Stimulated activated naive CD8-positive, alpha-beta T cell treated with anti-CD3 and anti-CD28 coated beads, Interleukin-15, Interleukin-2, amounts not matched to agents 100 ng/mL and 50 ng/mL, for 24 hours (primary cell): ENCODE measurements around the gene CD84.

Source experiments
- H3K27ac Mint-ChIP-seq: one replicate; pipeline ENCODE4 v1.8.0; 2021; ENCODE audit warnings: mild to moderate bottlenecking, mixed read lengths
- H3K27me3 Mint-ChIP-seq: one replicate; pipeline ENCODE4 v1.8.0; 2021; ENCODE audit warnings: mixed read lengths
- H3K36me3 Mint-ChIP-seq: one replicate; pipeline ENCODE4 v1.8.0; 2021; ENCODE audit warnings: low read depth, mixed read lengths
- H3K4me1 Mint-ChIP-seq: one replicate; pipeline ENCODE4 v1.8.0; 2021; ENCODE audit warnings: low read depth, mixed read lengths
- H3K4me3 Mint-ChIP-seq: one replicate; pipeline ENCODE4 v1.8.0; 2021; ENCODE audit warnings: mild to moderate bottlenecking, mixed read lengths
- H3K9me3 Mint-ChIP-seq: one replicate; pipeline ENCODE4 v1.8.0; 2021; ENCODE audit warnings: mixed read lengths

The CD84 gene

DNA sequence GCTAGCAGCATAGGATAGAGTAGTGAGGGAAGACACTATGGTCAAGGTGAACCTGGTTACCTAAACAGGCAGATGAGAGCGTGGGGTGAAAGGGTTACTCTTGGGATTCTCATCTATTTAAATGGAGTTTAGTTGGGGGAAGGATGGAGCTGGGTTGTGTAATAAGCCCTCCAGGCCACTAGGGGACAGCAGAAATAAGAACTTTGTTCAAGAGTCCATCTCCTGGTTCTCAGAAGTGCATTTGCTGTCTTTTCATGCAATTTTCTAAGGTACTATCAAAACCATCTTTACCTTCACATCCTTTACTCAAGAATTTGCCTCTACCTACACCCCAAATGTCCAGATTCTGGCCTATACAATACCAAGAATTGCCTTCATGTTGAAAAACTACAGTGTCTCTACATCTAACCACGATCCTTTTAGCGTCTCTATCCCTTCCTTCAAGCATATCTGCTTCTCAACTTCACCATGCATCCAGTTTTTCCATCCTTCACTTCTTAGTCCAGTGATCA, 39.5 kb upstream of the CD84 start:
- Mint-ChIP-seq H3K27ac (peak overlapping the region; percentile 66), H3K4me1 (peaks cover 59% of the 10 kb centered on the region), H3K27me3 (no peaks in the 10 kb centered on the region), H3K36me3 (peaks cover 89% of the 10 kb centered on the region), H3K4me3 (peak overlapping the region; percentile 5), H3K9me3 (no peaks in the 10 kb centered on the region)

GRCh38 chr1:160618327-160618726, 39.0 kb upstream of the CD84 start:
- Mint-ChIP-seq H3K27ac (peak overlapping the region; percentile 13), H3K4me3 (no peak overlapping the region), H3K36me3 (peaks cover 89% of the 10 kb centered on the region), H3K4me1 (peaks cover 56% of the 10 kb centered on the region), H3K9me3 (no peaks in the 10 kb centered on the region), H3K27me3 (no peaks in the 10 kb centered on the region)

- H3K4me3 Mint-ChIP-seq = no peak overlapping the region
- H3K27me3 Mint-ChIP-seq = no peaks in the 10 kb centered on the region
- peak overlapping the region; percentile 7 for H3K27ac Mint-ChIP-seq
- no peaks in the 10 kb centered on the region for H3K9me3 Mint-ChIP-seq
- H3K4me1 Mint-ChIP-seq = peaks cover 47% of the 10 kb centered on the region
- peaks cover 85% of the 10 kb centered on the region for H3K36me3 Mint-ChIP-seq
Measured at GRCh38 chr1:160615660-160616059, 36.4 kb upstream of the CD84 start.

- H3K4me3 Mint-ChIP-seq = no peak overlapping the region
- H3K27me3 Mint-ChIP-seq = no peaks in the 10 kb centered on the region
- H3K27ac Mint-ChIP-seq = no peak overlapping the region
- H3K9me3 Mint-ChIP-seq = no peaks in the 10 kb centered on the region
- peaks cover 86% of the 10 kb centered on the region for H3K36me3 Mint-ChIP-seq
- H3K4me1 Mint-ChIP-seq = peaks cover 45% of the 10 kb centered on the region
Measured at GRCh38 chr1:160614410-160614809, 35.1 kb upstream of the CD84 start.

DNA sequence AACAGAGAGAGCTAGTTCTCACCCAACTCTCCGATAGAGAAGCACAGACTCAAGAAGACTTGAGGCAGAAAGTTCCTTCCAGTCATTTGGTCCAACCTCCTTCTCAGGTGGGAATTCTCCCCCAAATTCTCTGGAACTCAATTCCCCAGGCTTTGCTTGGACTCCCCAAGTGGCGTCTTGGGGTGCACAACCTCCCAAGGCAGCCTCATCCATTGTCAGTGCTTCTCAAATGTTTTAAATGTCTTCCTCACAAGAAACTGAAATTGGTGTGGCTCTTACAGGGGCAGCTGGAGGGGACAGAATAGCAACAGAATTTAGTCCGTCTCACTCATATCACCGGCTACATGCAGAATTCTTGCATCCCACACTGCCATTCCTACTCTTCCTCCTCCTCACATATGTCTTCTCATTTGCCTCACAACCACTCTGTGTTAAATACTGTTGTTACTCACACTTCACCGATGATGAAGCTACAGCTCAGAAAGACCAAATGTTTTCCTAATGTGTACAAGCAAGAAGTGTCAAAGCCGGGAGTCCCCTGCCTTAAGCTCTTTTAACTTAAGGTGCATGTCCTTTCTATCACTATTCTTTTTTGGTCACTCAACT, 33.4 kb upstream of the CD84 start:
- peaks cover 85% of the 10 kb centered on the region for H3K36me3 Mint-ChIP-seq
- H3K27ac Mint-ChIP-seq = peak overlapping the region; percentile 69
- H3K4me3 Mint-ChIP-seq = no peak overlapping the region
- no peaks in the 10 kb centered on the region for H3K27me3 Mint-ChIP-seq
- no peaks in the 10 kb centered on the region for H3K9me3 Mint-ChIP-seq
- H3K4me1 Mint-ChIP-seq = peaks cover 48% of the 10 kb centered on the region

DNA sequence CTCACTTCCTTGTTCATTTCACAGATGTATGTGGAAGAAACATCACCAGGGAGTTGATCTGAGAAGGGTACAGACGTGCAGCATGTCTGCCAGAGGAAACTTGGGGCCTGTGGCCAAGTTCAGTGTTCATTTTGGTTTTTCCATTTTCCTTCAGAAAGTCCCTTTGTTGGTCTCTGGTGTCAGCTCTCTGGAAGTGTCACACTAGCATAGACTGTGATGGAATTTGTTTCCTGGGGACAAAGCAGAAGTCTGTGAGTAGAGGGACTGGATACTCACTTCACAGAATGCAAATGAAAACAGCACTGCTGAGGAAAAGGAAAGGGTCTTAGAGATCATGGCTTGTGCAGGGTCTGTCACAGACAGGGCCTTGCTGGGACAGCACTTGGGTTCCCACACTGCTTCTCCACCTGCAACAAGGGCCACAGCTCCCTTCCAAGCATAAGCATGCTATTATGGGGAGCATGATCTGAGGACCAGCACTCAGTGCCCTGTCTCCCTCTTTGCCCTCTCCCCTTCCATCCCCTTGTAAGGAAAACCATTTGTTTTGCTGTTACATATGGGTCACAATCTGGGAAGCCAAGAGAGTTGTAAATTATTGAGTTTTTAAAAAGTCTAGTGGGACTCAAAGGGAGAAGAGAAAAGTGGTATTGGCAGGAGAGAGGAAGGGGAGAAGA, 31.4 kb upstream of the CD84 start:
- Mint-ChIP-seq H3K27ac (peak overlapping the region; percentile 69), H3K4me3 (peak overlapping the region; percentile 24), H3K4me1 (peaks cover 64% of the 10 kb centered on the region), H3K27me3 (no peaks in the 10 kb centered on the region), H3K9me3 (no peaks in the 10 kb centered on the region), H3K36me3 (peaks cover 80% of the 10 kb centered on the region)

DNA sequence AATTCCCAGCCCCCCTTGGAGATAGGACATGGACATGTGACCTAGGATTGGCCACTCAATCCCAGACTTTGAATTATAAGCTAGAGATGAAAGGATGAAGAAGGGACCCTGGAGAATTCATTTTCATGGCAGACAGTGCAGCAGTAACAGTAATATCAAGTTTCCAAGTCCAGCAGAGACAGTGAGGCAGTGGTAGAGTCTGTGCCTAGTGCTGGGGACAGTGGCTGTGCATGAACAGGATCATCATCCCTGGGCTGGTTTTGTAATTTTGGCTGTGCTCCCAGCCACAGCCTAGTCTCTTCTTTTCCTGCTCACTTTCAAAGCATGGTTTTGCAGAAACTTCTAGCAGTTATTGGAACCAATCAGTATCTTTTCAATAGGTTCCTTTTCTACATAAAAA, 29.6 kb upstream of the CD84 start:
- H3K36me3 Mint-ChIP-seq = peaks cover 80% of the 10 kb centered on the region
- H3K9me3 Mint-ChIP-seq = peaks cover 9% of the 10 kb centered on the region
- peak overlapping the region; percentile 98 for H3K27ac Mint-ChIP-seq
- no peaks in the 10 kb centered on the region for H3K27me3 Mint-ChIP-seq
- H3K4me3 Mint-ChIP-seq = no peak overlapping the region
- H3K4me1 Mint-ChIP-seq = peaks cover 71% of the 10 kb centered on the region

GRCh38 chr1:160608514-160608913, 29.2 kb upstream of the CD84 start:
- H3K27ac Mint-ChIP-seq = peak overlapping the region; percentile 98

GRCh38 chr1:160608057-160608456, 28.8 kb upstream of the CD84 start:
- Mint-ChIP-seq H3K27me3 (no peaks in the 10 kb centered on the region), H3K4me1 (peaks cover 68% of the 10 kb centered on the region), H3K27ac (peak overlapping the region; percentile 98), H3K4me3 (no peak overlapping the region), H3K36me3 (peaks cover 74% of the 10 kb centered on the region), H3K9me3 (peaks cover 11% of the 10 kb centered on the region)

More at GRCh38 chr1:160608514-160608913, 29.2 kb upstream of the CD84 start:
- Mint-ChIP-seq H3K36me3 (peaks cover 79% of the 10 kb centered on the region), H3K4me3 (peak overlapping the region; percentile 23), H3K9me3 (peaks cover 9% of the 10 kb centered on the region), H3K27me3 (no peaks in the 10 kb centered on the region), H3K4me1 (peaks cover 68% of the 10 kb centered on the region)

DNA sequence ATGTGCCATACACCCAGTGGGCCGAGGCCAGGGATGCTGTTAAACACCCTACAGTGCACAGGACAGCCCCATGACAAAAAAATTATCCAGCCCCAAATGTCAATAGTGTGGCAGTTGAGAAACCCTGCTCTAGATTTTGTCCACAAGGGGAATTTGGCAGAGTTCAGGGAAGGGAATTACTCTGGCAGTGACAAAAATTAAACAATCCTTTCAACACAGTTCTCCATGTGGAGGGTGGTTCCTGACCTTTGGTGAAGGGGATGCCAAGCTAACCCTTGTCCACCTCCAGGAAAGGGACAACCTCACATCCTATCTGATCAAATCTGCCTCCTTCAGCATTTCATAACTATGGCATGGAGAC, 28.4 kb upstream of the CD84 start:
- Mint-ChIP-seq H3K9me3 (peaks cover 15% of the 10 kb centered on the region), H3K27ac (peak overlapping the region; percentile 98), H3K36me3 (peaks cover 70% of the 10 kb centered on the region), H3K27me3 (no peaks in the 10 kb centered on the region), H3K4me1 (peaks cover 65% of the 10 kb centered on the region), H3K4me3 (no peak overlapping the region)

GRCh38 chr1:160607011-160607671, 27.8 kb upstream of the CD84 start:
- Mint-ChIP-seq H3K27ac (peak overlapping the region; percentile 98), H3K4me3 (peak overlapping the region; percentile 63), H3K9me3 (peaks cover 16% of the 10 kb centered on the region), H3K27me3 (no peaks in the 10 kb centered on the region), H3K4me1 (peaks cover 63% of the 10 kb centered on the region), H3K36me3 (peaks cover 67% of the 10 kb centered on the region)

- peak overlapping the region; percentile 98 for H3K27ac Mint-ChIP-seq
- H3K4me1 Mint-ChIP-seq = peaks cover 60% of the 10 kb centered on the region
- peak overlapping the region; percentile 63 for H3K4me3 Mint-ChIP-seq
- peaks cover 22% of the 10 kb centered on the region for H3K9me3 Mint-ChIP-seq
- H3K36me3 Mint-ChIP-seq = peaks cover 71% of the 10 kb centered on the region
- no peaks in the 10 kb centered on the region for H3K27me3 Mint-ChIP-seq
Measured at GRCh38 chr1:160606611-160607010, 27.3 kb upstream of the CD84 start.

DNA sequence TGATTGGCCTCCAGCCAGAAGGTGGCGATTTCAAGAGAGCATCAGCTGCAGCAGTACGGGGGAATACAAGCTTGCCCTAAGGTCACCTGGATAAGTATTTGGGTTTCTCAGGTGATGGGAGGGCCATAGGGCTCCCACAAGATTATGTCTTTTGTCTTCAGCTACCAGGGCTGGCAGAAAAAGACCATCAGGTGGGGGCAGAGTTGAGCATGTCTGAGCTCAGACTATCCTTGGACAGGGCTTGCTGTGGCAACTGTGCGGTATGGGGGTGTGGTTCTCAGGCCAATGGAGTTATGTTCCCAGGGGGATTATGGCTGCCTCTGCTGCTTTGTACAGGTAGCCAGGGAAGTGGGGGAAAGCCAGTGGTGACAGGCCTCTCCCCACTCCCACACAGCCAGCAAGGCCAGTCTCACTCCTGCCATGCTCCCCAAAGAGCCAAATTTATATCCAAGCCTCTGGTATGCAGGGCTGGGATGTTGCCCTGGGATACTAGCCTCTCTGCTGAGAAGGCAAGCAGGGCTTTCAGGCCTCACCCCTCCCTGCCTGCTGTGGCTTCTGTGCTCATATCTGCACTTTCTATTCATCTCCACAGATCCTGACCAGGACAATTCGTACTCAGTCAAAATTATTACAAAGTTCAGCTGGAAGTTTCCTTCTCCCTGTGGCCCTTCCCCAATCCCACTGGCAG, 26.6 kb upstream of the CD84 start:
- peak overlapping the region; percentile 63 for H3K4me3 Mint-ChIP-seq
- peaks cover 53% of the 10 kb centered on the region for H3K4me1 Mint-ChIP-seq
- peaks cover 71% of the 10 kb centered on the region for H3K36me3 Mint-ChIP-seq
- peaks cover 28% of the 10 kb centered on the region for H3K9me3 Mint-ChIP-seq
- no peaks in the 10 kb centered on the region for H3K27me3 Mint-ChIP-seq
- peak overlapping the region; percentile 98 for H3K27ac Mint-ChIP-seq

- Mint-ChIP-seq H3K4me1 (peaks cover 46% of the 10 kb centered on the region), H3K9me3 (peaks cover 32% of the 10 kb centered on the region), H3K27ac (peak overlapping the region; percentile 98), H3K27me3 (no peaks in the 10 kb centered on the region), H3K4me3 (peak overlapping the region; percentile 21), H3K36me3 (peaks cover 68% of the 10 kb centered on the region)
Measured at GRCh38 chr1:160605205-160605604, 25.9 kb upstream of the CD84 start.

DNA sequence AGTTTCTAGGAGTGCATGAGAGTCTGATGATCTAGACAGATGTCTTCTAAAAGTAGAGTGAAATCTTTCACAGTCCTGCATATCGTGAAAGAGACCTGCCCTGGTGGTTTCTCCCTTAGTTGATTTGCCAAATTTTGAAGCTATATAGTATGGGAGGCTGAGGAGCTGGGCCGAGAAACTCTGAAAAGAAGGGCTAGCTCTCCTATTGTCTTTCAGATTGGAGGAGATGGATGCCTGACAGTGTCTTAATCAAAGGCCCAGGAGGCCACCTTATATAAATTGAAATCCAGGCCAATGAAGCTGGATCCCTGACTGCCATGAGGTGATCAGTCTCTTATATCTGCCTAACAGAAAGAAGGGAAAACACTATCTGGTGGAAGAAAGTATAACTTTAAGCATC, 18.4 kb upstream of the CD84 start:
- Mint-ChIP-seq H3K9me3 (peaks cover 38% of the 10 kb centered on the region), H3K27me3 (no peaks in the 10 kb centered on the region), H3K4me1 (peaks cover 5% of the 10 kb centered on the region), H3K36me3 (peaks cover 27% of the 10 kb centered on the region), H3K27ac (no peak overlapping the region), H3K4me3 (no peak overlapping the region)
